Pancreas (tissue), 10 donors: ENCODE measurements around the gene MAP3K5. TPM values are rescaled to one million over a fixed set of nuclear protein-coding genes. Genes with fewer than 3 reads are reported as not detected.

Experiments
- ATAC-seq, 4 donors: fragments of 200-7000 bp; cut with Tn5 transposase; one replicate each; pipeline versions ENCODE4 v1.8.0 to v1.9.1; 2020; ENCODE audit warnings: mild to moderate bottlenecking in 4 of 4, moderate library complexity in 4 of 4
- DNase-seq, 6 donors: peaks; one replicate each; pipeline ENCODE4 v3.0.0-alpha.2; 2020
- FAIRE-seq: peaks from 2 replicates; lab custom pipeline; 2012; peaks lifted over from hg19 to GRCh38; lab: Jason Lieb, UNC
- H3K27ac ChIP-seq, 4 donors: fragments of 200-600 bp; sonication (generic); 1 replicate in 3 of 4; 2 replicates in 1 of 4; pipeline versions ENCODE4 v1.5.0 to v1.8.0; 2020
- H3K27me3 ChIP-seq, 4 donors: fragments of 200-600 bp; one replicate each; pipeline ENCODE4 v1.8.0; 2021
- H3K36me3 ChIP-seq, 3 donors: fragments of 200-600 bp; sonication (generic) in 1 of 3; one replicate each; pipeline versions ENCODE4 v1.5.0 to v1.8.0; 2020 to 2021
- H3K4me1 ChIP-seq, 3 donors: fragments of 200-600 bp; one replicate each; pipeline ENCODE4 v1.8.0; 2021
- H3K4me3 ChIP-seq, 4 donors: fragments of 200-600 bp; sonication (generic) in 2 of 4; one replicate each; pipeline versions ENCODE4 v1.5.0 to v1.8.0; 2020 to 2021
- H3K9me3 ChIP-seq, 4 donors: fragments of 200-600 bp; one replicate each; pipeline ENCODE4 v1.8.0; 2021
- CTCF ChIP-seq, 4 donors: fragments of 200-600 bp; sonication (generic) in 3 of 4; IDR thresholded peaks; one replicate each; pipeline versions ENCODE4 v1.5.0 to v1.8.0; 2021; ENCODE audit warnings: antibody characterized with exemption in 4 of 4
- WGBS, 2 donors: extraction: QIAGEN DNeasy Blood & Tissue Kit; methylation state at CpG; one replicate each; pipeline ENCODE4 v1.1.7; 2013; 5-methylcytosine and 5-hydroxymethylcytosine counted together
- intact Hi-C, 3 donors: fragments of 100-400 bp; cut with DNase I; formaldehyde crosslinking; loops; one replicate each; pipeline versions ENCODE4 v1.11.1 to v1.14.2; 2022
- polyA plus RNA-seq, 2 donors: library from polyadenylated mRNA; stranded (reverse); fragments of 200-250 nt; gene quantifications; one replicate each; pipeline ENCODE4 v1.2.3, GENCODE V29; 2013
- total RNA-seq, 6 donors: library from RNA; stranded (reverse); fragmentation: NEBNext Ultra II Directional in 4 of 6; extraction: Animal tissue kit (Norgen Biotek cat#: 25700) in 4 of 6; gene quantifications; one replicate each; pipeline versions ENCODE4 v1.2.1 to v1.2.4, GENCODE V29; 2021 to 2023
- donor health status: healthy with polysubstance abuse.
- donor health status: DM: no; HTN: no; CAD: no; lungs with moderate emphysema.
- donor health status: DM: no; HTN: no; CAD: no.
- donor health status: control.
- donor health status: control.
- donor health status: Bipolar disorder and iron deficiency.
- donor health status: DM: yes; HTN: yes; CAD: no.
- donor health status: DM: no; HTN: no; CAD: no.
- donor health status: DM: no; HTN: no; CAD: no.
- donor health status: DM: yes; HTN: yes; CAD: no.

MAP3K5 gene
- 10 to 100 TPM; 15.7 to 28.6 (median 20.0) TPM for total RNA-seq
- 1 to 10 TPM; 6.7 to 7.0 TPM for polyA plus RNA-seq

GRCh38 chr6:136792410-136793262, at the start of gene MAP3K5:
TSS of gene MAP3K5 (minus strand) at chr6:136792477. CDS start at chr6:136792157, 320 bp downstream.
- no peak for FAIRE-seq
- Histone ChIP-seq H3K36me3 (no peaks in the 10 kb centered on the region), H3K9me3 (no peaks in the 10 kb centered on the region), H3K4me1 (peaks cover 0 to 12% (median 6%) of the 10 kb centered on the region in 3 donors), H3K27ac (peak within 1 kb of the TSS; percentile 95 to 99 (median 98)), H3K27me3 (no peaks in the 10 kb centered on the region), H3K4me3 (peak within 1 kb of the TSS; percentile 62 to 91 (median 86))
- WGBS, 2 donors = 0% methylated on average over 74 to 89 of the region's 89 CpGs
- DNase-seq = peak; percentile 88 to 96 (median 94)
- peak; percentile 39 to 76 (median 44) for TF ChIP-seq CTCF (IDR thresholded peaks at IDR 0.05)
- ATAC-seq = peak; percentile 81 to 90 (median 86)
- intact Hi-C loops = loop anchor here in 2 of 3 donors (5.0 to 10.0 kb wide), 2 partner anchors 145 to 208 kb away; no protein-coding TSS in a partner anchor

GRCh38 chr6:136840276-136841001, 48.2 kb upstream of the MAP3K5 start:
- DNase-seq = no peak
- FAIRE-seq = no peak
- no peak for TF ChIP-seq CTCF (IDR thresholded peaks at IDR 0.05)

GRCh38 chr6:136831873-136832562, 39.7 kb upstream of the MAP3K5 start:
- peaks cover 0 to 8% (median 0%) of the 10 kb centered on the region in 3 donors for H3K36me3 ChIP-seq
- 98 to 100% methylated on average over 1 of the region's 1 CpG for WGBS, 2 donors

More at GRCh38 chr6:136840276-136841001, 48.2 kb upstream of the MAP3K5 start:
- Histone ChIP-seq H3K9me3 (no peaks in the 10 kb centered on the region), H3K4me1 (peaks cover 0 to 9% (median 6%) of the 10 kb centered on the region in 3 donors), H3K27ac (no peak overlapping the region), H3K36me3 (no peaks in the 10 kb centered on the region), H3K27me3 (no peaks in the 10 kb centered on the region), H3K4me3 (no peak overlapping the region)
- WGBS, 2 donors = 75 to 76% methylated on average over 4 of the region's 4 CpGs
- intact Hi-C loops = no loop called here
- ATAC-seq = no peak

GRCh38 chr6:136826216-136826615, 33.9 kb upstream of the MAP3K5 start:
- H3K4me1 ChIP-seq = peaks cover 3 to 11% (median 8%) of the 10 kb centered on the region in 3 donors
- no peak overlapping the region for H3K4me3 ChIP-seq
- TF ChIP-seq CTCF (IDR thresholded peaks at IDR 0.05) = no peak
- H3K27ac ChIP-seq = no peak overlapping the region
- no peaks in the 10 kb centered on the region for H3K27me3 ChIP-seq
- peak in 1 of 6 donors; percentile 20 for DNase-seq
- intact Hi-C loops = no loop called here
- no peak for FAIRE-seq
- no peak for ATAC-seq
- H3K36me3 ChIP-seq = no peaks in the 10 kb centered on the region
- H3K9me3 ChIP-seq = no peaks in the 10 kb centered on the region
- 32 to 40% methylated on average over 6 of the region's 6 CpGs for WGBS, 2 donors

More at GRCh38 chr6:136831873-136832562, 39.7 kb upstream of the MAP3K5 start:
- intact Hi-C loops = no loop called here
- no peak overlapping the region for H3K27ac ChIP-seq
- ATAC-seq = no peak
- no peak for DNase-seq
- H3K4me3 ChIP-seq = no peak overlapping the region
- peaks cover 0 to 3% (median 0%) of the 10 kb centered on the region in 3 donors for H3K4me1 ChIP-seq
- no peak for FAIRE-seq
- no peaks in the 10 kb centered on the region for H3K9me3 ChIP-seq
- no peak for TF ChIP-seq CTCF (IDR thresholded peaks at IDR 0.05)
- no peaks in the 10 kb centered on the region for H3K27me3 ChIP-seq
